GM23338 (cell line): ENCODE measurements around the gene MAPK4. TPM values are rescaled to one million over a fixed set of nuclear protein-coding genes. Genes with fewer than 3 reads are reported as not detected.

ENCODE experiments used
- ATAC-seq: fragments of 200-7000 bp; cut with Tn5 transposase; 3 replicates; pipeline ENCODE4 v1.9.1; 2020
- DNase-seq: peaks from one replicate; pipeline ENCODE4 v3.0.0-alpha.2; 2015; ENCODE audit warnings: low spot score
- H2AFZ ChIP-seq: fragments of 200-600 bp; sonication (generic); 2 replicates; pipeline ENCODE4 v1.8.0; 2016; ENCODE audit warnings: antibody characterized with exemption, mild to moderate bottlenecking, moderate library complexity
- H3F3A ChIP-seq: fragments of 200-600 bp; sonication (generic); replicated peaks from 2 replicates; pipeline ENCODE4 v1.8.0; 2017; ENCODE audit warnings: antibody characterized with exemption, mixed run types, low read depth
- H3K27ac ChIP-seq: fragments of 200-600 bp; sonication (generic); 2 replicates; pipeline ENCODE4 v1.6.1; 2016; ENCODE audit warnings: low read depth
- H3K27me3 ChIP-seq: fragments of 200-600 bp; sonication (generic); 2 replicates; pipeline ENCODE4 v1.8.0; 2016; ENCODE audit warnings: mild to moderate bottlenecking, mixed run types, moderate library complexity; ENCODE audit not compliant: insufficient read depth
- H3K36me3 ChIP-seq: fragments of 200-600 bp; sonication (generic); 2 replicates; pipeline ENCODE4 v1.8.0; 2016; ENCODE audit warnings: mild to moderate bottlenecking; ENCODE audit not compliant: insufficient read depth
- H3K4me1 ChIP-seq: fragments of 200-600 bp; sonication (generic); 2 replicates; pipeline ENCODE4 v1.8.0; 2016; ENCODE audit warnings: mild to moderate bottlenecking, moderate library complexity; ENCODE audit not compliant: insufficient read depth
- H3K4me2 ChIP-seq: fragments of 200-600 bp; sonication (generic); 2 replicates; pipeline ENCODE4 v1.7.1; 2017; ENCODE audit warnings: mixed run types
- H3K4me3 ChIP-seq: fragments of 200-600 bp; sonication (generic); 2 replicates; pipeline ENCODE4 v1.6.1; 2016; ENCODE audit warnings: mixed run types
- H3K79me2 ChIP-seq: fragments of 200-600 bp; sonication (generic); replicated peaks from 2 replicates; pipeline ENCODE4 v1.8.0; 2017; ENCODE audit warnings: mild to moderate bottlenecking; ENCODE audit not compliant: insufficient read depth
- H3K9me2 ChIP-seq: fragments of 200-600 bp; sonication (generic); 2 replicates; pipeline ENCODE4 v1.8.0; 2017; ENCODE audit not compliant: insufficient read depth
- H4K20me1 ChIP-seq: fragments of 200-600 bp; sonication (generic); replicated peaks from 2 replicates; pipeline ENCODE4 v1.8.0; 2017; ENCODE audit warnings: mild to moderate bottlenecking; ENCODE audit not compliant: insufficient read depth
- H3K27ac Mint-ChIP-seq: 2 replicates; pipeline ENCODE4 v1.8.0; 2020; ENCODE audit warnings: inconsistent platforms, mild to moderate bottlenecking, moderate library complexity, mixed read lengths
- H3K27me3 Mint-ChIP-seq: 3 replicates; pipeline ENCODE4 v1.8.0; 2022; ENCODE audit warnings: low read depth, mild to moderate bottlenecking, moderate library complexity, mixed read lengths, inconsistent platforms; ENCODE audit not compliant: insufficient read depth, poor library complexity
- H3K36me3 Mint-ChIP-seq: 3 replicates; pipeline ENCODE4 v1.8.0; 2021; ENCODE audit warnings: low read depth, mild to moderate bottlenecking, inconsistent platforms, moderate library complexity, mixed read lengths
- H3K4me1 Mint-ChIP-seq: 3 replicates; pipeline ENCODE4 v1.8.0; 2020; ENCODE audit warnings: mild to moderate bottlenecking, inconsistent platforms, mixed read lengths
- H3K4me3 Mint-ChIP-seq: 3 replicates; pipeline ENCODE4 v1.8.0; 2021; ENCODE audit warnings: moderate library complexity, mild to moderate bottlenecking, inconsistent platforms, mixed read lengths
- H3K9me3 Mint-ChIP-seq: 3 replicates; pipeline ENCODE4 v1.8.0; 2020; ENCODE audit warnings: moderate library complexity, mild to moderate bottlenecking, inconsistent platforms, mixed read lengths
- CREB1 ChIP-seq: fragments of 250-450 bp; sonication (Bioruptor Pico); IDR thresholded peaks from 2 replicates; pipeline ENCODE4 v1.5.0; 2020; ENCODE audit warnings: low read depth, mild to moderate bottlenecking, moderate library complexity
- CTCF ChIP-seq, 2 experiments: fragments of 200-600 bp in 1 of 2; sonication (generic) in 1 of 2; conservative IDR thresholded peaks; 2 replicates each; pipeline versions ENCODE4 v1.5.1 to v1.6.1; 2016 to 2017; ENCODE audit warnings: antibody characterized with exemption in 2 of 2, low read depth in 2 of 2, mild to moderate bottlenecking in 2 of 2, moderate library complexity in 1 of 2
- ETS1 ChIP-seq: IDR thresholded peaks from 2 replicates; pipeline ENCODE4 v1.6.1; 2016; ENCODE audit warnings: antibody characterized with exemption
- EZH2 ChIP-seq: fragments of 200-600 bp; sonication (generic); IDR thresholded peaks from one replicate; pipeline ENCODE4 v1.8.0; 2017; ENCODE audit warnings: antibody characterized with exemption, mild to moderate bottlenecking, low read depth; ENCODE audit not compliant: unreplicated experiment
- EZH2phosphoT487 ChIP-seq: fragments of 200-600 bp; sonication (generic); IDR thresholded peaks from one replicate; pipeline ENCODE4 v1.8.1; 2018; ENCODE audit warnings: antibody characterized with exemption; ENCODE audit not compliant: unreplicated experiment
- JUNB ChIP-seq: IDR thresholded peaks from one replicate; pipeline ENCODE4 v1.6.1; 2016; ENCODE audit warnings: antibody characterized with exemption; ENCODE audit not compliant: unreplicated experiment
- NANOG ChIP-seq: IDR thresholded peaks from 2 replicates; pipeline ENCODE4 v1.6.1; 2016; ENCODE audit warnings: antibody characterized with exemption, borderline replicate concordance
- POLR2AphosphoS5 ChIP-seq: IDR thresholded peaks from 2 replicates; pipeline ENCODE4 v1.6.1; 2016; ENCODE audit warnings: antibody characterized with exemption, low read depth
- REST ChIP-seq: IDR thresholded peaks from one replicate; pipeline ENCODE4 v1.6.1; 2018; ENCODE audit warnings: antibody characterized with exemption; ENCODE audit not compliant: unreplicated experiment
- STAT1 ChIP-seq: IDR thresholded peaks from one replicate; pipeline ENCODE4 v1.6.1; 2016; ENCODE audit warnings: antibody characterized with exemption; ENCODE audit not compliant: unreplicated experiment
- ZNF462 ChIP-seq: fragments of 250-450 bp; sonication (Bioruptor Pico); IDR thresholded peaks from 2 replicates; pipeline ENCODE4 v1.5.0; 2020; ENCODE audit warnings: mild to moderate bottlenecking, moderate library complexity
- polyA plus RNA-seq: library from polyadenylated mRNA; unstranded; fragments of >200 nt; fragmentation: Nextera tagmentation; extraction: Ambion mirVana; gene quantifications from 2 replicates; pipeline ENCODE4 v1.2.1, GENCODE V29; 2016
- total RNA-seq: library from RNA; depleted of rRNA; stranded (reverse); fragments of >200 nt; shearing (Covaris generic); gene quantifications from 2 replicates; pipeline ENCODE4 v1.2.3, GENCODE V29; 2014

MAPK4 gene
- total and polyA plus RNA-seq, 2 experiments from 2014 or later = 1.3 to 4.4 TPM

- TF ChIP-seq CTCF (conservative IDR thresholded peaks at IDR 0.05; ENCODE audit: low read depth in 2 of 2) (no peak), STAT1 (no peak), CREB1 (CRISPR knock-in tag) (no peak)
Measured at GRCh38 chr18:50662775-50663383, 103.0 kb downstream of the MAPK4 start (continued).

GRCh38 chr18:50663626-50664441 is 103.9 kb downstream of the MAPK4 start:
- no peak for DNase-seq
- peaks cover 9% of the 10 kb centered on the region; the same call in 2 of the 3 replicates for H3K4me1 Mint-ChIP-seq
- peaks cover 4% of the 10 kb centered on the region for H3K27me3 Mint-ChIP-seq
- no peak for ATAC-seq
- Histone ChIP-seq H3K9me2 (no peaks in the 10 kb centered on the region), H3K4me1 (peaks cover 4% of the 10 kb centered on the region; the same call in 1 of the 2 replicates), H3K4me2 (no peak overlapping the region), H3K4me3 (no peak overlapping the region), H3K79me2 (no peaks in the 10 kb centered on the region), H3K27me3 (no peaks in the 10 kb centered on the region), H4K20me1 (no peaks in the 10 kb centered on the region; the same call in 1 of the 2 replicates), H3K27ac (no peak overlapping the region), H3F3A (no peaks in the 10 kb centered on the region), H2AFZ (no peak overlapping the region), H3K36me3 (no peaks in the 10 kb centered on the region)
- H3K4me3 Mint-ChIP-seq = no peak overlapping the region
- H3K9me3 Mint-ChIP-seq = peaks cover 22% of the 10 kb centered on the region
- H3K27ac Mint-ChIP-seq = no peak overlapping the region
- peaks cover 19% of the 10 kb centered on the region for H3K36me3 Mint-ChIP-seq
- no peak for TF ChIP-seq NANOG
- TF ChIP-seq REST = no peak
- no peak for TF ChIP-seq POLR2AphosphoS5
- no peak for TF ChIP-seq ETS1
- no peak for TF ChIP-seq ZNF462 (CRISPR knock-in tag)
- TF ChIP-seq EZH2phosphoT487 = no peak
- TF ChIP-seq EZH2 = no peak
- no peak for TF ChIP-seq JUNB
